GM19324 (cell line): Measurements from ENCODE around the gene IL17D.
"Not testable (repeated sequence)": the region's sequence is repeated elsewhere in the genome, so short reads cannot be mapped to it uniquely, and the experiment has no call there.

Experiments
- ATAC-seq: cut with Tn5 transposase; IDR thresholded peaks from one replicate; pipeline ENCODE4 v1.9.1; 2021; ENCODE audit warnings: mild to moderate bottlenecking, moderate library complexity; ENCODE audit not compliant: unreplicated experiment, low FRiP score

The IL17D gene

GRCh38 chr13:20717581-20718542 is 14.4 kb downstream of the IL17D start:
- no peak for ATAC-seq

GRCh38 chr13:20718958-20719566 is 15.6 kb downstream of the IL17D start:
- ATAC-seq, result no peak

GRCh38 chr13:20719783-20720182 is 16.3 kb downstream of the IL17D start:
- no peak for ATAC-seq

- ATAC-seq, result no peak
Observed at GRCh38 chr13:20720499-20720898, 17.0 kb downstream of the IL17D start.

GRCh38 chr13:20721058-20721453 is 17.6 kb downstream of the IL17D start:
- ATAC-seq, result no peak

- no peak for ATAC-seq
Observed at GRCh38 chr13:20721454-20722357, 18.2 kb downstream of the IL17D start.

- ATAC-seq, result no peak
Observed at GRCh38 chr13:20727856-20728255, 24.4 kb downstream of the IL17D start.

GRCh38 chr13:20728579-20729311 is 25.2 kb downstream of the IL17D start:
- ATAC-seq, result no peak

- no peak for ATAC-seq
Observed at GRCh38 chr13:20729633-20730585, 26.4 kb downstream of the IL17D start.

- ATAC-seq, result no peak
Observed at GRCh38 chr13:20738616-20739015, 35.1 kb downstream of the IL17D start.

- ATAC-seq, result no peak
Observed at GRCh38 chr13:20740021-20740420, 36.5 kb downstream of the IL17D start.

GRCh38 chr13:20743830-20744404 is 40.4 kb downstream of the IL17D start:
- not testable (repeated sequence) for ATAC-seq

GRCh38 chr13:20749377-20749776 is 45.9 kb downstream of the IL17D start:
- no peak for ATAC-seq

- ATAC-seq, result no peak
Observed at GRCh38 chr13:20754009-20754408, 50.5 kb downstream of the IL17D start.

GRCh38 chr13:20760872-20761271 is 57.4 kb downstream of the IL17D start:
- ATAC-seq, result no peak

GRCh38 chr13:20767309-20767943 is 63.9 kb downstream of the IL17D start:
- ATAC-seq, result no peak

GRCh38 chr13:20769091-20769490 is 65.6 kb downstream of the IL17D start:
- no peak for ATAC-seq

- ATAC-seq, result no peak
Observed at GRCh38 chr13:20769834-20770233, 66.3 kb downstream of the IL17D start.
